ENCODE measurements around the gene SNX19.

GRCh38 chr11:130937051-130937450, 20.8 kb upstream of the SNX19 start:
- no peak for TF ChIP-seq CTCF (IDR thresholded peaks at IDR 0.05; ENCODE audit: insufficient read depth, low read length)
- no peak for TF ChIP-seq SPI1 (IDR thresholded peaks at IDR 0.05; ENCODE audit: borderline replicate concordance, low read depth)
- TF ChIP-seq REST (IDR thresholded peaks at IDR 0.05; ENCODE audit: insufficient replicate concordance, low read depth), result no peak
- TF ChIP-seq POLR2AphosphoS5 (IDR thresholded peaks at IDR 0.05; ENCODE audit: low read depth), result no peak
